ENCODE measurements around the gene MCHR2.

GRCh38 chr6:99980741-99981140 lies 13.3 kb downstream of the MCHR2 start:
- TF ChIP-seq POLR2A (IDR thresholded peaks at IDR 0.05) = no peak
- TF ChIP-seq CTCF (IDR thresholded peaks at IDR 0.05) = no peak
